OCI-LY7 (cell line): ENCODE measurements around the gene MYLK4. TPM values are rescaled to one million over a fixed set of nuclear protein-coding genes. Genes with fewer than 3 reads are reported as not detected.

ENCODE experiments used
- BruUV-seq: library from RNA; stranded (reverse); fragments of 400-500 nt; replicated peaks from 2 replicates; lab custom pipeline; 2021; lab: Mats Ljungman, UMichigan
- CTCF ChIA-PET: fragments of 300-600 bp; sonication (Branson Sonifier 250); formaldehyde crosslinking; loops from one replicate; lab custom pipeline; 2022; ENCODE audit warnings: antibody characterized with exemption; ENCODE audit not compliant: unreplicated experiment; lab: Charles Lee
- POLR2A ChIA-PET: fragments of 300-600 bp; sonication (Branson Sonifier 250); formaldehyde crosslinking; loops from one replicate; lab custom pipeline; 2022; ENCODE audit warnings: antibody characterized with exemption; lab: Charles Lee
- DNase-seq: peaks from one replicate; pipeline ENCODE4 v3.0.0-alpha.2; 2015; ENCODE audit warnings: low spot score
- H2AFZ ChIP-seq: fragments of 200-600 bp; sonication (generic), shearing (Covaris generic); 2 replicates; pipeline ENCODE4 v1.6.1; 2014; ENCODE audit warnings: mild to moderate bottlenecking, antibody characterized with exemption, low read length, moderate library complexity
- H3K27ac ChIP-seq: fragments of 200-600 bp; sonication (generic); 2 replicates; pipeline ENCODE4 v1.5.1; 2014; ENCODE audit warnings: mixed run types, low read depth, mild to moderate bottlenecking, moderate library complexity, low read length, inconsistent platforms; ENCODE audit not compliant: poor library complexity, severe bottlenecking
- H3K36me3 ChIP-seq: fragments of 200-600 bp; sonication (generic); 2 replicates; pipeline ENCODE4 v1.6.1; 2014; ENCODE audit warnings: mild to moderate bottlenecking, antibody characterized with exemption, low read length, moderate library complexity, mixed read lengths; ENCODE audit not compliant: insufficient read depth
- H3K4me1 ChIP-seq: fragments of 200-600 bp; sonication (generic); 2 replicates; pipeline ENCODE4 v1.5.1; 2014; ENCODE audit warnings: mild to moderate bottlenecking, low read length; ENCODE audit not compliant: insufficient read depth, poor library complexity, severe bottlenecking
- H3K4me2 ChIP-seq: fragments of 200-600 bp; sonication (generic); 2 replicates; pipeline ENCODE4 v1.6.1; 2014; ENCODE audit warnings: mild to moderate bottlenecking, low read length
- H3K4me3 ChIP-seq: fragments of 200-600 bp; sonication (generic); 2 replicates; pipeline ENCODE4 v1.5.1; 2014; ENCODE audit warnings: mild to moderate bottlenecking, low read depth, low read length; ENCODE audit not compliant: poor library complexity, severe bottlenecking
- H3K79me2 ChIP-seq: fragments of 200-600 bp; sonication (generic); 2 replicates; pipeline ENCODE4 v1.6.1; 2016; ENCODE audit warnings: low read depth, mild to moderate bottlenecking, low read length, moderate library complexity, mixed read lengths; ENCODE audit not compliant: insufficient read depth
- H3K9me2 ChIP-seq: fragments of 200-600 bp; sonication (generic); 2 replicates; pipeline ENCODE4 v1.6.1; 2016; ENCODE audit warnings: mild to moderate bottlenecking, low read length, mixed read lengths; ENCODE audit not compliant: insufficient read depth
- H3K9me3 ChIP-seq: fragments of 200-600 bp; sonication (generic); 2 replicates; pipeline ENCODE4 v1.6.1; 2014; ENCODE audit warnings: mild to moderate bottlenecking, mixed run types, low read length, mixed read lengths
- H4K20me1 ChIP-seq: fragments of 200-600 bp; sonication (generic); 2 replicates; pipeline ENCODE4 v1.6.1; 2014; ENCODE audit warnings: mild to moderate bottlenecking, antibody characterized with exemption, low read length, moderate library complexity, mixed read lengths; ENCODE audit not compliant: insufficient read depth
- EZH2phosphoT487 ChIP-seq: fragments of 200-600 bp; sonication (generic); IDR thresholded peaks from 2 replicates; pipeline ENCODE4 v1.6.1; 2018; ENCODE audit warnings: low read depth, borderline replicate concordance, mild to moderate bottlenecking, mixed run types, antibody characterized with exemption, low read length, moderate library complexity, mixed read lengths
- intact Hi-C: fragments of 100-400 bp; cut with micrococcal nuclease; formaldehyde crosslinking; loops from one replicate; pipeline ENCODE4 v1.10.0; 2022; ENCODE audit not compliant: unreplicated experiment
- total RNA-seq, 2 experiments: library from RNA; depleted of rRNA in 1 of 2; stranded (reverse); fragments of >200 nt in 1 of 2; shearing (Covaris generic) in 1 of 2; gene quantifications; 2 replicates each; pipeline ENCODE4 v1.2.3, GENCODE V29; 2014 to 2022
- TF ChIP-seq, protein P1 (sequence below): fragments of 200-600 bp; sonication (generic); conservative IDR thresholded peaks from 2 replicates; pipeline ENCODE4 v1.5.1; 2014; ENCODE audit warnings: mild to moderate bottlenecking, antibody characterized with exemption, low read length, moderate library complexity, mixed read lengths

Gene MYLK4
- total RNA-seq, 2 experiments from 2014 or later = 0.16 to 0.36 TPM

DNA sequence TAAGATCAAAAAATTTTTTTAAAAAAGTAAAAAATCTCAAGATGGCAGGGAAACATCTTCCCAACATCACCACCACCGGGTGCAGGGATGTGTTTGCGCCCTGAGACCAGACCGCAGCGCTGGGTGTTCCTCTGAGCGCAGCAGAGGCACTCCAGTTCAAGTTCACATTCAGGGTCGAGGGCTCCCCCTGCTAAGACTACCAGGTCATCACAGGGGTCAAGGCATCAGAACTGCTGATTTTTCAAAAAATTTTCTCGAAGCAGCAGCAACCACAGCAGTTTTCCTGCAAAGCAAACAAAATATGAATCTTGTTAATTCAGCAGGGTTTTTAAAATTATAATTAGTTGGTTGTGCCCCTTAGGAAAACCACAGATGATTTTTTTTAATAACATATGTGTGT is 83.1 kb downstream of the MYLK4 start:
- Histone ChIP-seq H3K4me2 (no peak overlapping the region), H3K9me2 (no peaks in the 10 kb centered on the region), H4K20me1 (no peaks in the 10 kb centered on the region), H2AFZ (no peak overlapping the region), H3K79me2 (no peaks in the 10 kb centered on the region), H3K27ac (no peak overlapping the region), H3K4me3 (no peak overlapping the region), H3K36me3 (no peaks in the 10 kb centered on the region), H3K9me3 (no peaks in the 10 kb centered on the region), H3K4me1 (no peaks in the 10 kb centered on the region)
- DNase-seq = no peak
- no TSS peak for BruUV-seq
- intact Hi-C loops = no loop called here
- ChIA-PET CTCF (no interaction called here), POLR2A (no interaction called here)
- TF ChIP-seq EZH2phosphoT487 = no peak
- TF ChIP-seq, protein P1, sequence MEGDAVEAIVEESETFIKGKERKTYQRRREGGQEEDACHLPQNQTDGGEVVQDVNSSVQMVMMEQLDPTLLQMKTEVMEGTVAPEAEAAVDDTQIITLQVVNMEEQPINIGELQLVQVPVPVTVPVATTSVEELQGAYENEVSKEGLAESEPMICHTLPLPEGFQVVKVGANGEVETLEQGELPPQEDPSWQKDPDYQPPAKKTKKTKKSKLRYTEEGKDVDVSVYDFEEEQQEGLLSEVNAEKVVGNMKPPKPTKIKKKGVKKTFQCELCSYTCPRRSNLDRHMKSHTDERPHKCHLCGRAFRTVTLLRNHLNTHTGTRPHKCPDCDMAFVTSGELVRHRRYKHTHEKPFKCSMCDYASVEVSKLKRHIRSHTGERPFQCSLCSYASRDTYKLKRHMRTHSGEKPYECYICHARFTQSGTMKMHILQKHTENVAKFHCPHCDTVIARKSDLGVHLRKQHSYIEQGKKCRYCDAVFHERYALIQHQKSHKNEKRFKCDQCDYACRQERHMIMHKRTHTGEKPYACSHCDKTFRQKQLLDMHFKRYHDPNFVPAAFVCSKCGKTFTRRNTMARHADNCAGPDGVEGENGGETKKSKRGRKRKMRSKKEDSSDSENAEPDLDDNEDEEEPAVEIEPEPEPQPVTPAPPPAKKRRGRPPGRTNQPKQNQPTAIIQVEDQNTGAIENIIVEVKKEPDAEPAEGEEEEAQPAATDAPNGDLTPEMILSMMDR = no peak

DNA sequence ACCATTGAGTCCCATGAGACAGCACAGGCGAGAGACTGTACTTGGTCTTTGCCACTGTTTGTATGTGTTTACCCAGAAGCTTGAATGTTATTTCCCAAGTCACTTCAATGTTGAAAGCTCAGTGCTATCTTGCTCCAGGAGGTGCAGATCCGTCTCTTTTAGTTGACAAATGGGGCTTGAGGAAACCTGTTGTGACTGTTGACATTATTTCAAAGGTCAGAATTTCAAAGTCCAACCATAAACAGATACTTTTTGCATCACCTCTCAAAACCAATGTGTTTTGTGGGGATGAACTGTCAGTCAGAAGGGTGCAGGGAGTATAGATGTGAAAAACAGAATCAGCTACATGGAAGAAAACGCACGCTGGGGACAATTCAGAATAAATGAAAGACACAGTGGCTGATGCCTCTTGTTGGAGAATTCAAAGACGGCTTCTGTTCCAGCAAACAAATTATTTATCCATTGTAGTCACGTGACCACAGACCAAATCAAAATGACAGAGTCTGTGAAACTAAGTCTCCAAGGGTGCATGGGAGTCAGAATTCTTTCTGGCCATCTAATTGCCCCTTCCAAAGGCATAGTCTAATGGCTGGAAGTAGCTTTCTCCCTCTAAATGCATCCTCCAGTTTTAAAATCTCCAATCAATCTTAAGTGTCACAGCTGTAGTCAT is 83.7 kb downstream of the MYLK4 start:
- no peak overlapping the region for H2AFZ ChIP-seq
- H3K9me2 ChIP-seq = no peaks in the 10 kb centered on the region
- no peak for DNase-seq
- no peaks in the 10 kb centered on the region for H3K4me1 ChIP-seq
- no peak overlapping the region for H3K4me3 ChIP-seq
- CTCF ChIA-PET = no interaction called here
- no peak overlapping the region for H3K4me2 ChIP-seq
- no peaks in the 10 kb centered on the region for H3K79me2 ChIP-seq
- intact Hi-C loops = no loop called here
- POLR2A ChIA-PET = interaction anchor here (0.6 kb wide), 1 partner anchor 61 kb away, joined by 3 read pairs; no protein-coding TSS in a partner anchor
- H3K9me3 ChIP-seq = no peaks in the 10 kb centered on the region
- no TSS peak for BruUV-seq
- H4K20me1 ChIP-seq = no peaks in the 10 kb centered on the region
- H3K36me3 ChIP-seq = no peaks in the 10 kb centered on the region
- TF ChIP-seq, protein P1 = no peak
- no peak for TF ChIP-seq EZH2phosphoT487
- H3K27ac ChIP-seq = no peak overlapping the region
